Measurements from ENCODE around the gene FFAR2. TPM values are rescaled to one million over a fixed set of nuclear protein-coding genes. Genes with fewer than 3 reads are reported as not detected.

Gene FFAR2
- total and polyA plus RNA-seq, 9 of the 15 experiments (the other 6 are each of a cell fraction or from before 2014, with no cell fraction given) = not detected

- CTCF ChIA-PET (ENCODE audit: low intra/inter-chr PET ratio) = no interaction called here
- POLR2A ChIA-PET = no interaction called here
- no TSS peak for BruUV-seq (replicated peaks)
Observed at GRCh38 chr19:35500611-35501010, 52.6 kb downstream of the FFAR2 start.

More at GRCh38 chr19:35500611-35501010, 52.6 kb downstream of the FFAR2 start:
- DNase-seq (ENCODE audit: extremely low read depth in 1 of 4, low spot score in 3 of 4) (no peak), ATAC-seq (no peak), FAIRE-seq (no peak)
- Histone ChIP-seq H2AFZ (ENCODE audit: low read depth, low read length) (no peak overlapping the region), H3K27ac (ENCODE audit: extremely low read depth, low read depth, low read length) (no peak overlapping the region), H3K27me3 (ENCODE audit: control insufficient read depth in 2 of 2, insufficient read depth in 2 of 2, low read length in 2 of 2) (peaks cover 28 to 80% of the 10 kb centered on the region in 2 experiments), H3K9me1 (ENCODE audit: control insufficient read depth, insufficient read depth, low read length) (no peaks in the 10 kb centered on the region), H3K9ac (ENCODE audit: insufficient read depth in 1 of 2, low read depth in 2 of 2, low read length in 2 of 2) (no peak overlapping the region), H3K4me1 (replicated peaks in 1 of 2; ENCODE audit: control insufficient read depth in 2 of 2, insufficient read depth in 2 of 2, low read length in 2 of 2) (peaks cover 7 to 25% of the 10 kb centered on the region in 2 experiments; a peak in 4 of 5 replicates), H3K9me3 (replicated peaks; ENCODE audit: control insufficient read depth, insufficient read depth, low read depth, low read length) (no peaks in the 10 kb centered on the region), H3K4me3 (no peak overlapping the region), H3K4me2 (ENCODE audit: insufficient read depth, low read length) (no peak overlapping the region), H4K20me1 (replicated peaks; ENCODE audit: control insufficient read depth, insufficient read depth, low read length) (0 out of 2 replicates have a peak, but pooled peaks cover 12% of the 10 kb centered on the region), H3K36me3 (ENCODE audit: control insufficient read depth, insufficient read depth, low read length) (no peaks in the 10 kb centered on the region), H3K79me2 (ENCODE audit: control insufficient read depth, insufficient read depth, low read length) (no peaks in the 10 kb centered on the region)
- WGBS (ENCODE audit: insufficient coverage, low coverage, missing lambda C conversion rate) = 29% methylated on average over 10 of the region's 10 CpGs
- TF ChIP-seq ZFP1 (CRISPR knock-in tag; IDR thresholded peaks at IDR 0.05) (no peak), CBX1 (IDR thresholded peaks at IDR 0.05; ENCODE audit: low read depth) (no peak), ILF3 (IDR thresholded peaks at IDR 0.05; ENCODE audit: borderline replicate concordance) (no peak), BACH1 (tag; IDR thresholded peaks at IDR 0.05) (no peak)
- intact Hi-C loops (cut with micrococcal nuclease) (no loop called here), in situ Hi-C loops (cut with MboI) (no loop called here)

Small RNA genes lying within 50 kb of the gene (small RNA-seq; reads per million reads assigned to genes)
- gene RN7SL491P = not detected

Other genes starting within 250 kb of the FFAR2 start
Only the 7 nearest of the 21 such genes appear.
- gene FFAR3, start 89.8 kb upstream of the FFAR2 start, total RNA-seq (2014; rRNA removed) = not detected in 2 replicates
- not detected in 2 replicates for gene FFAR3, start 89.8 kb upstream of the FFAR2 start, total RNA-seq (2014; rRNA removed; fragmentation: Illumina TruSeq; extraction: Trizol)
- gene FFAR3, start 89.8 kb upstream of the FFAR2 start, total RNA-seq (2015; rRNA removed; fragmentation: Illumina TruSeq; extraction: Trizol) = not detected in 2 replicates
- gene FFAR3, start 89.8 kb upstream of the FFAR2 start, total RNA-seq (2021) = not detected in 2 replicates
- gene FFAR3, start 89.8 kb upstream of the FFAR2 start, polyA plus RNA-seq (2011; rRNA removed) = not detected in 2 replicates
- not detected in 2 replicates for gene FFAR3, start 89.8 kb upstream of the FFAR2 start, polyA plus RNA-seq (2014; fragmentation: Illumina TruSeq; extraction: Trizol)
- not detected for gene FFAR3, start 89.8 kb upstream of the FFAR2 start, polyA plus RNA-seq (2014; fragmentation: Nextera tagmentation; extraction: Ambion mirVana)
- not detected in 2 replicates for gene FFAR3, start 89.8 kb upstream of the FFAR2 start, polyA plus RNA-seq (2014; rRNA removed)
- not detected in 2 replicates for gene GPR42, start 77.2 kb upstream of the FFAR2 start, total RNA-seq (2014; rRNA removed)
- gene GPR42, start 77.2 kb upstream of the FFAR2 start, total RNA-seq (2014; rRNA removed; fragmentation: Illumina TruSeq; extraction: Trizol) = not detected in 2 replicates
- gene GPR42, start 77.2 kb upstream of the FFAR2 start, total RNA-seq (2015; rRNA removed; fragmentation: Illumina TruSeq; extraction: Trizol) = not detected in 2 replicates
- gene GPR42, start 77.2 kb upstream of the FFAR2 start, total RNA-seq (2021) = not detected in 2 replicates
- not detected in 2 replicates for gene GPR42, start 77.2 kb upstream of the FFAR2 start, polyA plus RNA-seq (2011; rRNA removed)
- gene GPR42, start 77.2 kb upstream of the FFAR2 start, polyA plus RNA-seq (2014; fragmentation: Illumina TruSeq; extraction: Trizol) = not detected in 2 replicates
- gene GPR42, start 77.2 kb upstream of the FFAR2 start, polyA plus RNA-seq (2014; fragmentation: Nextera tagmentation; extraction: Ambion mirVana) = not detected
- gene GPR42, start 77.2 kb upstream of the FFAR2 start, polyA plus RNA-seq (2014; rRNA removed) = not detected in 2 replicates
- gene KRTDAP, start 42.2 kb downstream of the FFAR2 start, total RNA-seq (2014; rRNA removed) = not detected in 2 replicates
- gene KRTDAP, start 42.2 kb downstream of the FFAR2 start, total RNA-seq (2014; rRNA removed; fragmentation: Illumina TruSeq; extraction: Trizol) = not detected in 2 replicates
- not detected in 2 replicates for gene KRTDAP, start 42.2 kb downstream of the FFAR2 start, total RNA-seq (2015; rRNA removed; fragmentation: Illumina TruSeq; extraction: Trizol)
- not detected in 2 replicates for gene KRTDAP, start 42.2 kb downstream of the FFAR2 start, total RNA-seq (2021)
- gene KRTDAP, start 42.2 kb downstream of the FFAR2 start, polyA plus RNA-seq (2011; rRNA removed) = not detected in 2 replicates
- gene KRTDAP, start 42.2 kb downstream of the FFAR2 start, polyA plus RNA-seq (2014; fragmentation: Illumina TruSeq; extraction: Trizol) = not detected in 2 replicates
- gene KRTDAP, start 42.2 kb downstream of the FFAR2 start, polyA plus RNA-seq (2014; fragmentation: Nextera tagmentation; extraction: Ambion mirVana) = not detected
- gene KRTDAP, start 42.2 kb downstream of the FFAR2 start, polyA plus RNA-seq (2014; rRNA removed) = not detected in 2 replicates
- not detected in 2 replicates for gene DMKN, start 65.4 kb downstream of the FFAR2 start, total RNA-seq (2014; rRNA removed)
- not detected in 2 replicates for gene DMKN, start 65.4 kb downstream of the FFAR2 start, total RNA-seq (2014; rRNA removed; fragmentation: Illumina TruSeq; extraction: Trizol)
- gene DMKN, start 65.4 kb downstream of the FFAR2 start, total RNA-seq (2015; rRNA removed; fragmentation: Illumina TruSeq; extraction: Trizol) = not detected in 2 replicates
- gene DMKN, start 65.4 kb downstream of the FFAR2 start, total RNA-seq (2021) = 0.53 TPM in 1 of 2 replicates, not detected in the other
- 0.36 and 0.65 TPM in 2 replicates for gene DMKN, start 65.4 kb downstream of the FFAR2 start, polyA plus RNA-seq (2011; rRNA removed)
- not detected in 2 replicates for gene DMKN, start 65.4 kb downstream of the FFAR2 start, polyA plus RNA-seq (2014; fragmentation: Illumina TruSeq; extraction: Trizol)
- gene DMKN, start 65.4 kb downstream of the FFAR2 start, polyA plus RNA-seq (2014; fragmentation: Nextera tagmentation; extraction: Ambion mirVana) = not detected
- not detected in 2 replicates for gene DMKN, start 65.4 kb downstream of the FFAR2 start, polyA plus RNA-seq (2014; rRNA removed)
- gene SBSN, start 80.1 kb downstream of the FFAR2 start, total RNA-seq (2014; rRNA removed) = 0.05 TPM in 1 of 2 replicates, not detected in the other
- not detected in 2 replicates for gene SBSN, start 80.1 kb downstream of the FFAR2 start, total RNA-seq (2014; rRNA removed; fragmentation: Illumina TruSeq; extraction: Trizol)
- not detected in 2 replicates for gene SBSN, start 80.1 kb downstream of the FFAR2 start, total RNA-seq (2015; rRNA removed; fragmentation: Illumina TruSeq; extraction: Trizol)
- gene SBSN, start 80.1 kb downstream of the FFAR2 start, total RNA-seq (2021) = not detected in 2 replicates
- gene SBSN, start 80.1 kb downstream of the FFAR2 start, polyA plus RNA-seq (2011; rRNA removed) = not detected in 2 replicates
- not detected in 2 replicates for gene SBSN, start 80.1 kb downstream of the FFAR2 start, polyA plus RNA-seq (2014; fragmentation: Illumina TruSeq; extraction: Trizol)
- gene SBSN, start 80.1 kb downstream of the FFAR2 start, polyA plus RNA-seq (2014; fragmentation: Nextera tagmentation; extraction: Ambion mirVana) = not detected
- gene SBSN, start 80.1 kb downstream of the FFAR2 start, polyA plus RNA-seq (2014; rRNA removed) = not detected in 2 replicates
- gene GAPDHS, start 85.2 kb downstream of the FFAR2 start, total RNA-seq (2014; rRNA removed) = not detected in 2 replicates
- not detected in 2 replicates for gene GAPDHS, start 85.2 kb downstream of the FFAR2 start, total RNA-seq (2014; rRNA removed; fragmentation: Illumina TruSeq; extraction: Trizol)
- not detected in 2 replicates for gene GAPDHS, start 85.2 kb downstream of the FFAR2 start, total RNA-seq (2015; rRNA removed; fragmentation: Illumina TruSeq; extraction: Trizol)
- not detected in 2 replicates for gene GAPDHS, start 85.2 kb downstream of the FFAR2 start, total RNA-seq (2021)
- 0.08 TPM in 1 of 2 replicates, not detected in the other for gene GAPDHS, start 85.2 kb downstream of the FFAR2 start, polyA plus RNA-seq (2011; rRNA removed)
- gene GAPDHS, start 85.2 kb downstream of the FFAR2 start, polyA plus RNA-seq (2014; fragmentation: Illumina TruSeq; extraction: Trizol) = not detected in 2 replicates
- gene GAPDHS, start 85.2 kb downstream of the FFAR2 start, polyA plus RNA-seq (2014; fragmentation: Nextera tagmentation; extraction: Ambion mirVana) = not detected
- 0.12 TPM in 1 of 2 replicates, not detected in the other for gene GAPDHS, start 85.2 kb downstream of the FFAR2 start, polyA plus RNA-seq (2014; rRNA removed)
- gene TMEM147, start 97.4 kb downstream of the FFAR2 start, total RNA-seq (2014; rRNA removed) = 161 and 202 TPM in 2 replicates
- gene TMEM147, start 97.4 kb downstream of the FFAR2 start, total RNA-seq (2014; rRNA removed; fragmentation: Illumina TruSeq; extraction: Trizol) = 101 and 120 TPM in 2 replicates
- gene TMEM147, start 97.4 kb downstream of the FFAR2 start, total RNA-seq (2015; rRNA removed; fragmentation: Illumina TruSeq; extraction: Trizol) = 124 and 134 TPM in 2 replicates
- gene TMEM147, start 97.4 kb downstream of the FFAR2 start, total RNA-seq (2021) = 142 and 162 TPM in 2 replicates
- 189 and 205 TPM in 2 replicates for gene TMEM147, start 97.4 kb downstream of the FFAR2 start, polyA plus RNA-seq (2011; rRNA removed)
- gene TMEM147, start 97.4 kb downstream of the FFAR2 start, polyA plus RNA-seq (2014; fragmentation: Illumina TruSeq; extraction: Trizol) = 156 and 158 TPM in 2 replicates
- 10 to 100 TPM; 73.8 to 78.2 TPM for gene TMEM147, start 97.4 kb downstream of the FFAR2 start, polyA plus RNA-seq (2014; fragmentation: Nextera tagmentation; extraction: Ambion mirVana)
- gene TMEM147, start 97.4 kb downstream of the FFAR2 start, polyA plus RNA-seq (2014; rRNA removed) = 194 and 231 TPM in 2 replicates